Measurements from ENCODE around the gene PPAT.

Gene PPAT

DNA sequence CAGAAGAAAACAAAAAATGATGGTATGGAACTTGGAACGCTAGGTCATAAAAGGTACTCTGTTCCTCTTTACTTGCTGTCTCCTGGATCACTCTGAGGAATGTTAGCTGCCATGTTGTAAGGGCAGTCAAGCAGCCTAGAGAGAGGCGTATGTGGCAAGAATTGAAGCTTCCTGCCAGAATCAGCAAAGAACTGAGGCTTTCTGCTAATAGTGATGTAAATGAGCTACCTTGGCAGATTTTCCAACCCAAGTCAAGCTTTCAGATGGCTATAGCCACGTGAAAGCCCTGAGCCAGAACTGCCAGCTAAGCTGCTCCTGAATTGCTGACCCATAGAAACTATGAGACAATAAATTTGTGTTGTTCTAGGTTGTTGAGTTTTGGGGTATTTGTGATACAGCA is 86.8 kb downstream of the PPAT start:
- Histone ChIP-seq H3K4me3 (ENCODE audit: low read depth, low read length) (no peak overlapping the region), H3K27me3 (ENCODE audit: insufficient read depth, low read length) (no peaks in the 10 kb centered on the region), H2AFZ (ENCODE audit: low read length, unreplicated experiment) (no peak overlapping the region), H3K27ac (ENCODE audit: low read depth, low read length) (no peak overlapping the region), H3K36me3 (ENCODE audit: insufficient read depth, low read length) (peaks cover 18% of the 10 kb centered on the region; the same call in 1 of the 2 replicates), H3K79me2 (ENCODE audit: control insufficient read depth, insufficient read depth, low read length, unreplicated experiment) (no peaks in the 10 kb centered on the region), H3K4me1 (ENCODE audit: control insufficient read depth, insufficient read depth, low read length, unreplicated experiment) (no peaks in the 10 kb centered on the region)

DNA sequence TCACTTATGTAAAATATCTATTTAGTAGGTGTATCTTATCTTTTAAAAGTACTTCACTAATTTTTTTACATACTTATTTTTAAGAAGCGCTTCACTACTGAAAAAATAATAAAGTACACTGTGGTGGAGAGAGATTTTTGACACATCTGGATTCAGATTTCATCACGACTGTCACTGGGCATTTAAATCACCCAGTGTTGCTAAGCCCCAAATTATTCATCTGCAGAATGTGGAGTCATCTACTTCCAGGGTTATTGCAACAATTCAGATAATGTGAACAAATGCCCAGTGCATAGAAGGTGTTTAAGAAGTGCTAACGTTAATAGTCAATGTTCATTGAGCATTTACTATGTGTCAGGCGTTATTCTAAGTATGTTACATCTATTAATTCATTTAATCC is 90.0 kb downstream of the PPAT start:
- Histone ChIP-seq H3K79me2 (ENCODE audit: control insufficient read depth, insufficient read depth, low read length, unreplicated experiment) (no peaks in the 10 kb centered on the region), H3K27me3 (ENCODE audit: insufficient read depth, low read length) (no peaks in the 10 kb centered on the region), H3K27ac (ENCODE audit: low read depth, low read length) (no peak overlapping the region), H2AFZ (ENCODE audit: low read length, unreplicated experiment) (no peak overlapping the region), H3K4me3 (ENCODE audit: low read depth, low read length) (no peak overlapping the region), H3K36me3 (ENCODE audit: insufficient read depth, low read length) (peaks cover 18% of the 10 kb centered on the region; the same call in 1 of the 2 replicates), H3K4me1 (ENCODE audit: control insufficient read depth, insufficient read depth, low read length, unreplicated experiment) (no peaks in the 10 kb centered on the region)
